DMS53 treated with DMSO at 0.1 percent for 48 hours (cell line): Measurements from ENCODE around the gene RBM4B.

Experiments used
- DNase-seq: peaks from one replicate; lab custom pipeline; 2025; ENCODE audit not compliant: unreplicated experiment; lab: John Stamatoyannopoulos, UW

The RBM4B gene

DNA sequence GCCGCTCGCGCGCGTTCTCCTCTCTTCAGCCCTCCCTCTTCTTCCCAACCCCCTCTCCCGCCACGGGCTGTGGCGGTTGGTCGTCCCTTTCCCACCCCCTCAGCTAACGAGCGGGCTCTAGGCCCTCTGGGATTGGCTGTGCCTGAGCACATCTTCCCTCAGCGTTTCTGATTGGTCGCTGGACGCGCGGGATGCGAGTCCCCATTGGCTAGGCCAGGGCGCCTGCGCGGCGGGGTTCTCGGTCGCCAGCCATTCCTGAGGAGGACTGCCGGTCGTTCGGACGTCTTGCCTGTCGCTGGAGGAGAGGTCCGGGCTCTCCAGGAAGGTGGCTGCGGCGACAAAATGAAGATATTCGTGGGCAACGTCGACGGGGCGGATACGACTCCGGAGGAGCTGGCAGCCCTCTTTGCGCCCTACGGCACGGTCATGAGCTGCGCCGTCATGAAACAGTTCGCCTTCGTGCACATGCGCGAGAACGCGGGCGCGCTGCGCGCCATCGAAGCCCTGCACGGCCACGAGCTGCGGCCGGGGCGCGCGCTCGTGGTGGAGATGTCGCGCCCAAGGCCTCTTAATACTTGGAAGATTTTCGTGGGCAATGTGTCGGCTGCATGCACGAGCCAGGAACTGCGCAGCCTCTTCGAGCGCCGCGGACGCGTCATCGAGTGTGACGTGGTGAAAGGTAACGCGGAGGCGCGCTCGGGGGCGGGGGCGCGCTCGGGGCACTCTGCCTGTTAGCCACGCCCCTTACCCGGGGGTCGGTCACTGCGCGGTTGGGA lies 61.1 kb downstream of the RBM4B start, which contains the start of gene RBM14:
Gene RBM14 (plus strand): TSS at position 252 of the 776 bp plus-strand sequence. CDS start 91 bp downstream, at position 343.
- DNase-seq: peak; percentile 99
